OCI-LY1 (cell line): ENCODE measurements around the gene OTOF.

Experiments
- H2AFZ ChIP-seq: fragments of 200-600 bp; sonication (generic), shearing (Covaris generic); 2 replicates; pipeline ENCODE4 v1.6.0; 2014; ENCODE audit warnings: antibody characterized with exemption, mild to moderate bottlenecking, low read length
- H3F3A ChIP-seq: fragments of 200-600 bp; sonication (generic), shearing (Covaris generic); 2 replicates; pipeline ENCODE4 v1.6.0; 2014; ENCODE audit warnings: mild to moderate bottlenecking, antibody characterized with exemption, low read length, moderate library complexity; ENCODE audit not compliant: insufficient read depth
- H3K27ac ChIP-seq: fragments of 200-600 bp; sonication (generic); 2 replicates; pipeline ENCODE4 v1.5.1; 2014; ENCODE audit warnings: low read length, mixed run types, mild to moderate bottlenecking, low read depth; ENCODE audit not compliant: poor library complexity, severe bottlenecking
- H3K27me3 ChIP-seq: fragments of 200-600 bp; sonication (generic); 2 replicates; pipeline ENCODE4 v1.6.0; 2014; ENCODE audit warnings: antibody characterized with exemption, mild to moderate bottlenecking, low read length, moderate library complexity; ENCODE audit not compliant: insufficient read depth
- H3K36me3 ChIP-seq: fragments of 200-600 bp; sonication (generic); 2 replicates; pipeline ENCODE4 v1.6.1; 2014; ENCODE audit warnings: mild to moderate bottlenecking, antibody characterized with exemption, low read length, moderate library complexity, mixed read lengths; ENCODE audit not compliant: insufficient read depth
- H3K4me1 ChIP-seq: fragments of 200-600 bp; sonication (generic); 2 replicates; pipeline ENCODE4 v1.5.1; 2014; ENCODE audit warnings: mild to moderate bottlenecking, low read length, moderate library complexity; ENCODE audit not compliant: insufficient read depth, severe bottlenecking
- H3K4me2 ChIP-seq: fragments of 200-600 bp; sonication (generic), shearing (Covaris generic); 2 replicates; pipeline ENCODE4 v1.6.1; 2014; ENCODE audit warnings: low read length
- H3K4me3 ChIP-seq: fragments of 200-600 bp; sonication (generic); 2 replicates; pipeline ENCODE4 v1.5.1; 2014; ENCODE audit warnings: low read length, low read depth, mild to moderate bottlenecking, mixed read lengths; ENCODE audit not compliant: poor library complexity, severe bottlenecking
- H3K79me2 ChIP-seq: fragments of 200-600 bp; shearing (Covaris generic); 2 replicates; pipeline ENCODE4 v1.6.1; 2016; ENCODE audit warnings: mixed run types, low read length, mixed read lengths; ENCODE audit not compliant: insufficient read depth
- H3K9ac ChIP-seq: fragments of 200-600 bp; sonication (generic), shearing (Covaris generic); 2 replicates; pipeline ENCODE4 v1.6.1; 2014; ENCODE audit warnings: mild to moderate bottlenecking, low read length, mixed read lengths
- H3K9me2 ChIP-seq: fragments of 200-600 bp; sonication (generic), shearing (Covaris generic); 2 replicates; pipeline ENCODE4 v1.6.1; 2014; ENCODE audit warnings: low read depth, mild to moderate bottlenecking, low read length, mixed read lengths
- H3K9me3 ChIP-seq: fragments of 200-600 bp; shearing (Covaris generic); 2 replicates; pipeline ENCODE4 v1.6.1; 2014; ENCODE audit warnings: low read length, mixed read lengths
- H4K20me1 ChIP-seq: fragments of 200-600 bp; sonication (generic), shearing (Covaris generic); 2 replicates; pipeline ENCODE4 v1.6.0; 2016; ENCODE audit warnings: mild to moderate bottlenecking, low read length; ENCODE audit not compliant: insufficient read depth
- EZH2 ChIP-seq: fragments of 200-600 bp; sonication (generic), shearing (Covaris generic); IDR thresholded peaks from 2 replicates; pipeline ENCODE4 v1.8.0; 2017; ENCODE audit warnings: borderline replicate concordance, mixed run types, mild to moderate bottlenecking, antibody characterized with exemption, low read length, moderate library complexity, mixed read lengths
- TF ChIP-seq, protein P1 (sequence below): fragments of 200-600 bp; sonication (generic), shearing (Covaris generic); IDR thresholded peaks from 2 replicates; pipeline ENCODE4 v1.5.1; 2017; ENCODE audit warnings: mild to moderate bottlenecking, antibody characterized with exemption, low read length, moderate library complexity, mixed read lengths

OTOF gene

DNA sequence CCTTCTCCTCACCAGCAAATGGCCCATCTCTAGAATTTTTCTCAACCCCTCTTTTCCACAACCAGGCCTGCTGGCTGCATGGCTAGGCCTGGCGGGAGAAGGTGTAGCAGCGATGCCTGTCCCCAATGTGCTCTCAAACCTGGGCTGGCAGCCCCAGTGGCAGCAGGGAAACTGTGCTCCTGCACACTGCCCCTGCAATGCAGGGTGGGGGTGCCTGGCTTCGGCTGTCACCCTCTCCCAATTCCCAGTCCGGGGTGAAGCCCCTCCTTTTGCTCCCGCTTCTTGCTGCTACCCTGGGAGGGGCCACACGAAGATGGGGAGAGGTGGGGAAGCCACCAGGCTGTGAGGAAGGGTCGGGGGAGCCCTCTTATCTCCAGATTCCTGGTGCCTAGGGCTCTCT, 36.1 kb upstream of the OTOF start:
- no peak for TF ChIP-seq EZH2
- TF ChIP-seq, protein P1, sequence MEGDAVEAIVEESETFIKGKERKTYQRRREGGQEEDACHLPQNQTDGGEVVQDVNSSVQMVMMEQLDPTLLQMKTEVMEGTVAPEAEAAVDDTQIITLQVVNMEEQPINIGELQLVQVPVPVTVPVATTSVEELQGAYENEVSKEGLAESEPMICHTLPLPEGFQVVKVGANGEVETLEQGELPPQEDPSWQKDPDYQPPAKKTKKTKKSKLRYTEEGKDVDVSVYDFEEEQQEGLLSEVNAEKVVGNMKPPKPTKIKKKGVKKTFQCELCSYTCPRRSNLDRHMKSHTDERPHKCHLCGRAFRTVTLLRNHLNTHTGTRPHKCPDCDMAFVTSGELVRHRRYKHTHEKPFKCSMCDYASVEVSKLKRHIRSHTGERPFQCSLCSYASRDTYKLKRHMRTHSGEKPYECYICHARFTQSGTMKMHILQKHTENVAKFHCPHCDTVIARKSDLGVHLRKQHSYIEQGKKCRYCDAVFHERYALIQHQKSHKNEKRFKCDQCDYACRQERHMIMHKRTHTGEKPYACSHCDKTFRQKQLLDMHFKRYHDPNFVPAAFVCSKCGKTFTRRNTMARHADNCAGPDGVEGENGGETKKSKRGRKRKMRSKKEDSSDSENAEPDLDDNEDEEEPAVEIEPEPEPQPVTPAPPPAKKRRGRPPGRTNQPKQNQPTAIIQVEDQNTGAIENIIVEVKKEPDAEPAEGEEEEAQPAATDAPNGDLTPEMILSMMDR: no peak
- Histone ChIP-seq H3K9me2 (no peaks in the 10 kb centered on the region), H3K27ac (no peak overlapping the region), H3K4me3 (no peak overlapping the region), H3K36me3 (no peaks in the 10 kb centered on the region), H3K79me2 (no peaks in the 10 kb centered on the region), H2AFZ (no peak overlapping the region), H4K20me1 (no peaks in the 10 kb centered on the region), H3K4me1 (no peaks in the 10 kb centered on the region), H3K27me3 (peaks cover 7% of the 10 kb centered on the region; the same call in 1 of the 2 replicates), H3F3A (no peaks in the 10 kb centered on the region), H3K9ac (no peak overlapping the region), H3K9me3 (no peaks in the 10 kb centered on the region), H3K4me2 (no peak overlapping the region)

GRCh38 chr2:26513261-26513660, 35.3 kb upstream of the OTOF start:
- H3K36me3 ChIP-seq: no peaks in the 10 kb centered on the region
- no peaks in the 10 kb centered on the region for H3K4me1 ChIP-seq
- peaks cover 7% of the 10 kb centered on the region; the same call in 1 of the 2 replicates for H3K27me3 ChIP-seq
- no peaks in the 10 kb centered on the region for H3K79me2 ChIP-seq
- no peaks in the 10 kb centered on the region for H3K9me2 ChIP-seq
- no peak overlapping the region for H3K4me2 ChIP-seq
- TF ChIP-seq, protein P1: no peak
- no peak for TF ChIP-seq EZH2
- no peak overlapping the region for H3K27ac ChIP-seq
- H2AFZ ChIP-seq: no peak overlapping the region
- no peaks in the 10 kb centered on the region for H3K9me3 ChIP-seq
- H3F3A ChIP-seq: no peaks in the 10 kb centered on the region
- H4K20me1 ChIP-seq: no peaks in the 10 kb centered on the region
- H3K4me3 ChIP-seq: no peak overlapping the region
- no peak overlapping the region for H3K9ac ChIP-seq

DNA sequence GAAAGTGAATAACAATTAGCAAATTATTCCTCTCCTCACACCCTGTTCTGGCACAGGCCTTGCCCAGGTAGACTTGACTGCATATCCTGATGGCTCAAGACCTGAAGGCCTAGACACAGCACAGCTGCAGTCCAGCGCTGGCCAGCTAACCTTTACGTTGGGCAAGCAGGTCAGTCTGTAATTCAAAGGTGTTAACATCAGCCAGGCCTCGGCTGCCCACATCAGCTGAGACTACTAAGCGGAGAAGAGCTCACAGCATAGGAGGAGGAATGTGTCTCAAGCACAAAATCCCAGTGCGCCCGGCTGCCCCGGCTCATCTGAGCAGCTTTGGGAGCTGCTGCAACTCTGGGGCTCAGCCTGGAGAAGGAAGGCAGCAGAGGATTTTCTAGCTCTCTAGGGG, 33.5 kb upstream of the OTOF start:
- no peak for TF ChIP-seq EZH2
- TF ChIP-seq, protein P1: no peak
- Histone ChIP-seq H3K4me2 (no peak overlapping the region), H3K4me3 (no peak overlapping the region), H3K36me3 (no peaks in the 10 kb centered on the region), H3K9me3 (no peaks in the 10 kb centered on the region), H3K79me2 (no peaks in the 10 kb centered on the region), H3F3A (no peaks in the 10 kb centered on the region), H3K27me3 (peaks cover 3% of the 10 kb centered on the region; the same call in 1 of the 2 replicates), H3K9ac (no peak overlapping the region), H3K27ac (no peak overlapping the region), H3K4me1 (no peaks in the 10 kb centered on the region), H4K20me1 (no peaks in the 10 kb centered on the region), H3K9me2 (no peaks in the 10 kb centered on the region), H2AFZ (no peak overlapping the region)
